Fibroblast of mammary gland (primary cell): Measurements from ENCODE around the gene PLXNC1.

Experiments used
- DNase-seq: peaks from one replicate; pipeline ENCODE4 v3.0.0-alpha.2; 2010; ENCODE audit warnings: low read depth
- H3K4me3 ChIP-seq: 2 replicates; pipeline ENCODE4 v1.5.1; 2011; ENCODE audit warnings: low read depth, mild to moderate bottlenecking, low read length, moderate library complexity; ENCODE audit not compliant: control insufficient read depth
- CTCF ChIP-seq: conservative IDR thresholded peaks from 2 replicates; pipeline ENCODE4 v1.5.1; 2011; ENCODE audit warnings: low read depth, low read length, inconsistent platforms; ENCODE audit not compliant: control insufficient read depth, insufficient read depth

Gene PLXNC1

GRCh38 chr12:94165670-94166364, 17.4 kb downstream of the PLXNC1 start:
- no peak for DNase-seq
- no peak for TF ChIP-seq CTCF
- H3K4me3 ChIP-seq, result no peak overlapping the region

GRCh38 chr12:94167071-94167755, 18.8 kb downstream of the PLXNC1 start:
- no peak for TF ChIP-seq CTCF
- no peak overlapping the region for H3K4me3 ChIP-seq
- no peak for DNase-seq

DNA sequence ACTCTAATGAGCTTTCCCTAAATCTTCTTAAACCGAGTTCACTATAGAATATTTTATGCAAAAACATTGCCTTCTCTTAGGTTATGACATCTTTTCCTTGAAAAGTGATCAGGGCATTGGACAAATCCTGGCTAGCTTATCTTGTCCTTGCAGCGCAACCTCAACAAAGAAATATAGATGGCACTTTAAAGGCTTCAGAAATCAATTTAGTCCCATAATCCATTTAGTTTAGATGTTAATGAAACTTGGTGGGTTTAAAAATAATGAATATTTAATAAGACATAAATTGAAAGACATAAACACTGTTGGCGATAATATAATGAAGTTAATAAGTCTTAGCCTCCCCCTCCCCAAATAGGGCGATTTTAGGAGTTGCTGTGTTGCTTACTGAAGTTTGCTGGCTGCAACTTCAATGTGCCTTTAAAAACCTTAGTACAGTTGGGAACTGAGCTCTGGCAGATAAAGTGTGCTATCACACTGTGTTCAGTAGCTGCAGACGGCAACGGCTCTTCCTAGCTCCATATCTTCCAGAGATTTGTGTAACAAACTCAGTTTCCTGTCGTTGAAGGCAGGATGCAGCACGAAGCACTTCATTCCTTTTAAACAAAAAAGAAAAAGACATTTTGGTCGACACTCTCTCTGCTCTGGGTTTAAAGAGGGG, 19.5 kb downstream of the PLXNC1 start:
- DNase-seq, result no peak
- H3K4me3 ChIP-seq, result no peak overlapping the region
- no peak for TF ChIP-seq CTCF

GRCh38 chr12:94169495-94169894, 21.1 kb downstream of the PLXNC1 start:
- H3K4me3 ChIP-seq, result no peak overlapping the region
- no peak for DNase-seq
- TF ChIP-seq CTCF, result no peak

GRCh38 chr12:94169966-94170689, 21.8 kb downstream of the PLXNC1 start:
- no peak for TF ChIP-seq CTCF
- no peak overlapping the region for H3K4me3 ChIP-seq
- DNase-seq, result peak; percentile 20

DNA sequence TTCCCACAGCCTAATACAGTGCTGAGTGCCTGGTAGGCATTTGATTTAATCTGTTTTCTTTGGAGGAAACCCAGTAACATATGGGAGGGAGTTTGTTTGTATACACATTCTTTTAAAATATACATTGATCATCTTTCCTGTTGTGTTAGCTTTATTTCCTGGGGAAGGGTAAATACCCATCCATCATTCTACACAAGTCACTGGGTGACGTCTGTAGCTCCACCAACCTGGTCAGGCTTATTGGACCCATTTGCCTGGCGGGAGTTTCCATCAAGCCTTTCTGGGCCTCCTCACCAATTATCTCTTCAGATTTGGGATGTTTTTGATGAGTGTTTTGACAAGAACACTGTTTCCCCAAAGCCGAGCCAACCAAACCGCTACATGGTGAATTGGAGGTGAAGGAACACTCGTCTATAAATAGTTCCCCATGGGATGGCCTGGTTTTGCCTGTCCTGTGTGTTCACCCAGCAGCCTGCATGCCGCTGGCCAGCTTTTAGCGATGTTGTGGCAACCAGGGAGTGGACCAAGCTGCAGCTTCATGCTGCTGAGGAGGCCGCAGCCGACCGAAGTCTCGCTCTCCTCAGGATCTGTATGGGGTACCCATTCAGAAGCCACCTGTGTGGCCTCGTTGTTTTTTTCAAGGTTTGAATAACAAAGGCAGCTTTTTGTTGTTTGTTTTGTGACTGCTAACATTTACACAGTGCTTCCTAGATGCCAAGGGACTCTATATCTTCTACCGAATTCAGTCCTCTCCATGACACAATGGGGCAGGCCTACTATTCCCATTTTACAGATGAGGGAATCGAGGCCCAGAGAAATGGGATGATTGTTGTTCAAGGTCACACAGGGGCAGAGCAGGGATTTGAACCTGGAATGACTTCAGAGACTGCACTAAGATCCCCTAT, 22.6 kb downstream of the PLXNC1 start:
- no peak for DNase-seq
- no peak for TF ChIP-seq CTCF
- no peak overlapping the region for H3K4me3 ChIP-seq
